ENCODE results near the gene FKBP3. TPM values are rescaled to one million over a fixed set of nuclear protein-coding genes. Genes with fewer than 3 reads are reported as not detected.

FKBP3 gene
- total and polyA plus RNA-seq, 2 donors (not counting 3 experiments of a cell fraction or from before 2014, with no cell fraction given) = 23.2 to 92.9 TPM

GRCh38 chr14:45123271-45123670, 11.0 kb downstream of the FKBP3 start:
- no TSS peak for BruUV-seq (replicated peaks)
- ChIA-PET CTCF (interaction anchor here (0.9 to 1.2 kb wide), 2 partner anchors 10 to 210 kb away, joined by 3 to 4 read pairs; no protein-coding TSS in a partner anchor), POLR2A (no interaction called here)

DNA sequence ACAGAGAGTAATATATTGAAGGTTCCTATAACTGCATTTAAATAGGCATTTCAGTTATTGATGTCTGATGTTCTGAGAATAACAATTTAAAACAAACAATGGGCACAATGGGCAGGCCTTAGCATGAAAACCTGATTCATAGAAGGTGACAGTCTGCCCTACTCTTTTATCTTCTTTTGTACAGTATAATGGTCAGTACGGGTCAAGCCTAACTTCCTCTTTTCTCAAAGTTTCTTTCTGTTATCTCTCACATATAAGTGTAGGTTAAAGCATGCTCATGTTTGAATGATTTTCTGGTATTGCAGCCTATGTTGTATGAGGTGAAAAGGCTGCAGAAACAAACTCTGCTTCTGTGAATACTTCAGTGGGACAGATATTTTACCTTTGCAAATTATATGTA, 14.2 kb downstream of the FKBP3 start:
- dilution Hi-C loops (cut with MboI; ENCODE audit: extremely low pct_ligation_motif_present, low sequenced_read_pairs) (no loop called here), intact Hi-C loops (cut with micrococcal nuclease) (no loop called here)
- Histone ChIP-seq H3K27ac (ENCODE audit: insufficient read depth, low read depth, low read length) (no peak overlapping the region), H3K9ac (replicated peaks; ENCODE audit: extremely low read depth, insufficient read depth, low read length) (no peak overlapping the region), H3K36me3 (ENCODE audit: control insufficient read depth in 2 of 2, extremely low read depth in 1 of 2, insufficient read depth in 2 of 2, low read length in 2 of 2) (peaks cover 10 to 44% of the 10 kb centered on the region in 2 experiments), H3K4me3 (replicated peaks in 1 of 3; ENCODE audit: insufficient read depth in 1 of 3, low read depth in 1 of 3, low read length in 3 of 3) (no peak overlapping the region), H3K79me2 (ENCODE audit: control insufficient read depth, insufficient read depth, low read length) (no peaks in the 10 kb centered on the region), H3K4me1 (ENCODE audit: control insufficient read depth, extremely low read depth, insufficient read depth, low read length) (no peaks in the 10 kb centered on the region), H3K9me3 (replicated peaks; ENCODE audit: control insufficient read depth, insufficient read depth, low read length) (no peaks in the 10 kb centered on the region), H2AFZ (ENCODE audit: low read depth, low read length) (no peak overlapping the region), H4K20me1 (replicated peaks; ENCODE audit: control insufficient read depth, extremely low read depth, insufficient read depth, low read length) (no peaks in the 10 kb centered on the region), H3K9me1 (replicated peaks; ENCODE audit: control insufficient read depth, extremely low read depth, insufficient read depth, low read length) (no peaks in the 10 kb centered on the region), H3K4me2 (ENCODE audit: insufficient read depth, low read length) (no peak overlapping the region), H3K27me3 (ENCODE audit: control insufficient read depth in 2 of 2, insufficient read depth in 2 of 2, low read length in 2 of 2) (no peaks in the 10 kb centered on the region)
- BruUV-seq (replicated peaks) = no TSS peak
- ChIA-PET POLR2A (no interaction called here), CTCF (interaction anchor here (1.2 kb wide), 1 partner anchor 9 kb away, joined by 4 read pairs; no protein-coding TSS in a partner anchor)
- DNase-seq (ENCODE audit: low read depth, low spot score) (no peak), FAIRE-seq (no peak)
- TF ChIP-seq, protein P1, sequence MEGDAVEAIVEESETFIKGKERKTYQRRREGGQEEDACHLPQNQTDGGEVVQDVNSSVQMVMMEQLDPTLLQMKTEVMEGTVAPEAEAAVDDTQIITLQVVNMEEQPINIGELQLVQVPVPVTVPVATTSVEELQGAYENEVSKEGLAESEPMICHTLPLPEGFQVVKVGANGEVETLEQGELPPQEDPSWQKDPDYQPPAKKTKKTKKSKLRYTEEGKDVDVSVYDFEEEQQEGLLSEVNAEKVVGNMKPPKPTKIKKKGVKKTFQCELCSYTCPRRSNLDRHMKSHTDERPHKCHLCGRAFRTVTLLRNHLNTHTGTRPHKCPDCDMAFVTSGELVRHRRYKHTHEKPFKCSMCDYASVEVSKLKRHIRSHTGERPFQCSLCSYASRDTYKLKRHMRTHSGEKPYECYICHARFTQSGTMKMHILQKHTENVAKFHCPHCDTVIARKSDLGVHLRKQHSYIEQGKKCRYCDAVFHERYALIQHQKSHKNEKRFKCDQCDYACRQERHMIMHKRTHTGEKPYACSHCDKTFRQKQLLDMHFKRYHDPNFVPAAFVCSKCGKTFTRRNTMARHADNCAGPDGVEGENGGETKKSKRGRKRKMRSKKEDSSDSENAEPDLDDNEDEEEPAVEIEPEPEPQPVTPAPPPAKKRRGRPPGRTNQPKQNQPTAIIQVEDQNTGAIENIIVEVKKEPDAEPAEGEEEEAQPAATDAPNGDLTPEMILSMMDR (IDR thresholded peaks at IDR 0.05; ENCODE audit: extremely low read depth in 1 of 2, insufficient read depth in 1 of 2, low read depth in 1 of 2, low read length in 2 of 2) = no peak
- TF ChIP-seq MAX (IDR thresholded peaks at IDR 0.05; ENCODE audit: insufficient read depth, insufficient read length) (no peak), JUN (IDR thresholded peaks at IDR 0.05; ENCODE audit: borderline replicate concordance, insufficient read depth, insufficient read length, low read depth) (no peak), POLR2A (IDR thresholded peaks at IDR 0.05; ENCODE audit: low read depth, low read length) (no peak), GATA2 (IDR thresholded peaks at IDR 0.05; ENCODE audit: insufficient read depth, insufficient read length, low read depth, low read length) (no peak), POLR2AphosphoS5 (IDR thresholded peaks at IDR 0.05; ENCODE audit: insufficient read depth, low read depth, low read length) (no peak), MYC (IDR thresholded peaks at IDR 0.05; ENCODE audit: low read depth, low read length) (no peak), EZH2 (IDR thresholded peaks at IDR 0.05; ENCODE audit: borderline replicate concordance, low read depth, low read length, severe bottlenecking) (no peak), FOS (IDR thresholded peaks at IDR 0.05; ENCODE audit: borderline replicate concordance, insufficient read depth, low read length) (no peak)

More at GRCh38 chr14:45123271-45123670, 11.0 kb downstream of the FKBP3 start:
- DNase-seq (ENCODE audit: low read depth, low spot score) (no peak), FAIRE-seq (no peak)
- dilution Hi-C loops (cut with MboI; ENCODE audit: extremely low pct_ligation_motif_present, low sequenced_read_pairs) = no loop called here
- Histone ChIP-seq H3K4me2 (ENCODE audit: insufficient read depth, low read length) (no peak overlapping the region), H2AFZ (ENCODE audit: low read depth, low read length) (no peak overlapping the region), H3K27ac (ENCODE audit: insufficient read depth, low read depth, low read length) (no peak overlapping the region), H3K9me3 (replicated peaks; ENCODE audit: control insufficient read depth, insufficient read depth, low read length) (no peaks in the 10 kb centered on the region), H3K4me3 (replicated peaks in 1 of 3; ENCODE audit: insufficient read depth in 1 of 3, low read depth in 1 of 3, low read length in 3 of 3) (no peak overlapping the region), H4K20me1 (replicated peaks; ENCODE audit: control insufficient read depth, extremely low read depth, insufficient read depth, low read length) (no peaks in the 10 kb centered on the region), H3K9ac (replicated peaks; ENCODE audit: extremely low read depth, insufficient read depth, low read length) (no peak overlapping the region), H3K36me3 (ENCODE audit: control insufficient read depth in 2 of 2, extremely low read depth in 1 of 2, insufficient read depth in 2 of 2, low read length in 2 of 2) (peaks cover 8 to 27% of the 10 kb centered on the region in 2 experiments), H3K27me3 (ENCODE audit: control insufficient read depth in 2 of 2, insufficient read depth in 2 of 2, low read length in 2 of 2) (no peaks in the 10 kb centered on the region), H3K9me1 (replicated peaks; ENCODE audit: control insufficient read depth, extremely low read depth, insufficient read depth, low read length) (no peaks in the 10 kb centered on the region), H3K4me1 (ENCODE audit: control insufficient read depth, extremely low read depth, insufficient read depth, low read length) (no peaks in the 10 kb centered on the region), H3K79me2 (ENCODE audit: control insufficient read depth, insufficient read depth, low read length) (no peaks in the 10 kb centered on the region)
- intact Hi-C loops (cut with micrococcal nuclease) = no loop called here
- TF ChIP-seq EZH2 (IDR thresholded peaks at IDR 0.05; ENCODE audit: borderline replicate concordance, low read depth, low read length, severe bottlenecking) = no peak

All from endothelial cell of umbilical vein (primary cell).